GM19099 (cell line): ENCODE measurements around the gene GANC.

Source experiments
- POLR2A ChIP-seq: IDR thresholded peaks from 3 replicates; pipeline ENCODE4 v1.6.1; 2011; ENCODE audit warnings: low read depth; ENCODE audit not compliant: insufficient read length; ENCODE audit errors: extremely low read depth

Gene GANC

DNA sequence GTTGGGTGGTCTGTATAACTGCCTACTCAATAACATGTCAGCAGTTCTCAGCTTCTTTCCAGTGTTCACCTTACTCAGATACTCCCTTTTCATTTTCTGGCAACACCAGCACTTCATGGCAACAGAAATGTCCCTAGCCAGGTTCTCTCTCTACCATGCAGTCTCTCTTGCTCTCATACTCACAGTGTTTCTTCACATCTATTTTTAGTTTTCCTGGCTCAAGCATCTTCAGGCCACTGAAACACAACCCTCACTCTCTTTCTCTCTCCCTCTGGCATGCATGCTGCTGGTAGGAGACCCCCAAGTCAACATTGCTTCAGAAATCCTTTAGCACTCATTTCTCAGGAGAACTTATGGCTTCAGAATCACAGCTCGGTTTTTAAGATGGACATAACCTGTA, 86.2 kb downstream of the GANC start, which contains the start of gene CAPN3:
Gene CAPN3, plus strand, starts transcription at position 253 of the 400 bp plus-strand sequence. CDS start 305 bp downstream, outside the sequence.
- TF ChIP-seq POLR2A: no peak

DNA sequence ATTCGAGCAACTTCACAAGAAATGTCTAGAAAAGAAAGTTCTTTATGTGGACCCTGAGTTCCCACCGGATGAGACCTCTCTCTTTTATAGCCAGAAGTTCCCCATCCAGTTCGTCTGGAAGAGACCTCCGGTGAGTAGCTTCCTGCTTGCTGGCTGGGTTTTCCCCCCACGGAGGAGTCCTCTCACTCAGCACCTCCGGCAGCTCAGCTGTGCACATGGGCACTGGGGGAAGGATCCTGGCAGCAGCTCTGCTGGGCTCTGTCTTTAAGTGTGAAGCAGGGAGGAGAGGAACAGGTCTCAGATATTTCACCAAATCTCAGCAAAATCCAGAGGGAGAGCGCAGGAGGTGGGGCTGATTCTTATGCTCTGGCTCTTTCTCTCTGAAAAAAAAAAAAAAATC, 87.0 kb downstream of the GANC start:
- no peak for TF ChIP-seq POLR2A

DNA sequence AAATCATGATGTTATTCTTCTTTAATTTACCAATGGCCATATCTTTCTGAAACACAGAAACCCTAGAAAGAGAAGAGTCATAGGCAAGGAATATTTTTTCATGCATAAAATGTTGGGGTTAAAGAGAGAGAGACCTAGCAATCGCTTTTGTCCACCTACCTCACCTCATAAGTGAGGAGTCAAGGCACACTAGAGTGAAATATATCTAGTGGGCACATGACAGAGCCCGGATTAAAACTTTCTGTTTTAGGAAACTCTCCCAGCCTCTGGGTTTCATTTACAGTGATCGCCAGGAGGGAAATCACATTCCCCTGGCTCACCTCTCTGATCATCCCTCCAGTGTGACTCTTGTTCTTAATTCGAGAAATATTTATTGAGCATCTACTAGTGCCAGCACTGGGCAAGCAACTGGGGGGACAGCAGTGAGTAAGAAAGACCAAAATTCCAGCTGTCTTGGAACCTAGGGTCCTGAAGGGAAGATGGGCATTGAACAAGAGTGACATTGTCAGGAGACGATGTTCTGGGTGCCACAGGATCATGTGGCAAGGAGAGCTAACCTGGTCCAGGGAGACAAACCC, 87.6 kb downstream of the GANC start:
- no peak for TF ChIP-seq POLR2A

DNA sequence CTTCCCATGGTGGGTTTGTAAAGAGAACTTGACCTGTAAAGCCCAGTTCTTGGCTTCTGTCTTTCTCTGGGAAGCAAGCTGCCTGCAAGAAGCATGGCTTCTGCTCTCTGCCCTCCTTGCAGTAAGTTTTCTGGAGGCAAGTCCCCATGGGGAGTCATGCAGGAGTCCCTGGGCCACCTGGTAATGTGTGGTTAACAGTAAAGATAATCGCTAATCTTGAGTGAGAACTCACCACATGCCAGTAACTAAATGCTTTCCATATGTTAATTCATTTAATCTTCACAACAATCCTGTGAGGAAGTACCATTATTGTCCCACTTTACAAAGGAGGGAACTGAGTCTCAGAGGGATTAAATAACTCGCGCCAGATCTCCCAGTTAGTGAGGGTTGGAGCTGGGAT, 90.5 kb downstream of the GANC start:
- TF ChIP-seq POLR2A: no peak

DNA sequence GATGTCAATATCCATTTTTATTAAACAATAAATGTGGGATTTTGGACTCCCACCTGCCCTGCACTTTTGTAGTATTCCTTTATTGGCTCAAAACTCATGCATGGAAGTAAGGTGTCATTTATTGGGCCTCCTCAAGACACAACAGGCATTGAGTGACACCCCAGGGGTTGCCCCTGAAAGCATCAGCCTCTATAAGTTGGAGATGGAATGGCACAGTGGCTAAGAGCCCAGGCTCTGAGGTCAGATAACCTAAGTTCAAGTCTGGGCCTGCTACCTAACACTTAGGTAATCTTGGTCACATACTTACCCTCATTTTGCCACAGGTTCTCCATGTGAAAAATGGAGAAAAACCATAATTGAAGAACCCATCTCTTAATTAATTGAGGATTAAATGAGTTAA, 90.9 kb downstream of the GANC start:
- TF ChIP-seq POLR2A: no peak

DNA sequence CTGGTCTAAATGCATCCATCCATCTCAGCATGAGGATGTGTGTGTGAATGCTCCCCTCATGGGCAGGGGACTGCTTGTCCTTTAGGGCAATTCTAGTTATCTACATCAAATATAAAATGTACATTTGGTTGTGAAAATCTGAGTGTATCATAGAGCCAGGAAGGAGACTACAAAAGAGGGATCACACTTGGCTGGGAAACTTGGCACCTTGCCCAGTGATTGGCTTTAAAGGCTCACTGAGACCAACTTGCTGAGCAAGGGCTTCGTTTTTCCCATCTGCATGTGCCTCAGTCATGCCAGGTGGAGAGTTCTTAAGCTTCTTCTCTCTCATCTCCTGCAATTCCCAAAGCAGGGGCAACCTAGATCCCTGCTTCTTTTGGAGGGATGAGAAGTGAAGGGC, 91.5 kb downstream of the GANC start:
- TF ChIP-seq POLR2A: no peak

DNA sequence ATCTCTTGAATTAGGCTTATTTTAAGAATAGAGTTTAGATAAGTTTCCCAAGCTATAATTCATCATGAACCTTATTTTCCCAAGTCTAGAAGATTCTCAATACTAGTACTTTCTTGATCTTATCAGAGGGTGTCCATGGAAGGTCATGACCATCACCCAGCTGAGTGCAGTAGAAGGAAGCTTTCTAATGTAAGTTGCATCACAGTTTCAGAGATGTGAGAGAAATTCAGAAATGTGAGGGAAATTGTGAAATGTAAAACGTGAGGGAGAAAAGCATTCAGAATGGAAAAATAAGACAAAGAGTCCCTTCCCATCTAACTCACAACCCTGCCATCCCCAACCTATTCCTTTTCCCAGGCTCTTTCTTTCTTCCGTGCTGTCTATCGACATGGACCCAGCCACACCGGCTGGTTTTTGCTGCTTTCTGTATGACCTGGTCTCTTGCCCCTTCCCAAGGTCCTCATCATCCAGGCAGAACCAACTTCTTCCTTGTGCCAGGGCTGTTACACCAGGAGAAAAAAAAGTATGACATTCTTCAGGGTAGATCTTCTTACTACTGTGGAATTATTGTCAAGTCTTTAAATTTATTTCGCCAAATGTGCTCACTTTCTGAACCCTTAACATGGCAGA, 93.0 kb downstream of the GANC start:
- TF ChIP-seq POLR2A: no peak

DNA sequence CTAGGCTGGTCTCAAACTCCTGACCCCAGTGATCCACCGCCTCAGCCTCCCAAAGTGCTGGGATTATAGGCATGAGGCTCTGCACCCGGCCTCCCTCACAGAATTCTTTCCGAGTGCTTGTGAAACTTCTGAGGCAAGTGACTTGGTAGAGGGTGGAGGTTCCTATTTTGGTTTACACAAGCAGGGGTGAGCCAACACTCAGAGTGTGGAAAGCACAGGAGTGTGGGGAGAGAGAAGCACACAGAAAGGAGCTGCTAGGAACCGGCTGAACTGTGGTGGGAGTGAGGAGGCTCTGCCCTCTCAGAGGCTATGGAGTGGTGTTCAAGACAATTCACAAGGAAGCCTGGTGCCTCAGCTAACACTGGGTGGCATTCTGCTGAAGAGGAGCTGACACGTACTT, 94.0 kb downstream of the GANC start:
- no peak for TF ChIP-seq POLR2A

DNA sequence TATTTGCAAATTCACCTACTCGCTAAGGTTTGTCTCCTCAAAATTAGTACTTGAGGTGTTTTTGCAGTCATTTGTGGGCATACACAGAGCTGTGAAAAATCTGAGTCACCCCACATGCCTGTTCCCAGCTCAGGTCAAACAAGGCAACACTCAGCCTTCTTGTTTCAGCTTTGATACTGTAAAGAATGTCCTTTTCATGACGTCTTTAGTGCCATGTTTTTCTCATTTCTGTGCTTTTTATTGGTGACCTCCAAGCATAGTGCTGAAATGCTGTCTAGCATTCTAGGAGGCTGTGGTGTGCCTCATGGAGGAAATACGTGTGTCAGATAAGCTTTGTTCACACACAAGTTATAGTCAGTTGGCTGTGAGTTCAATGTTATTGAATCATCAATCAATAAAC, 95.1 kb downstream of the GANC start:
- no peak for TF ChIP-seq POLR2A

DNA sequence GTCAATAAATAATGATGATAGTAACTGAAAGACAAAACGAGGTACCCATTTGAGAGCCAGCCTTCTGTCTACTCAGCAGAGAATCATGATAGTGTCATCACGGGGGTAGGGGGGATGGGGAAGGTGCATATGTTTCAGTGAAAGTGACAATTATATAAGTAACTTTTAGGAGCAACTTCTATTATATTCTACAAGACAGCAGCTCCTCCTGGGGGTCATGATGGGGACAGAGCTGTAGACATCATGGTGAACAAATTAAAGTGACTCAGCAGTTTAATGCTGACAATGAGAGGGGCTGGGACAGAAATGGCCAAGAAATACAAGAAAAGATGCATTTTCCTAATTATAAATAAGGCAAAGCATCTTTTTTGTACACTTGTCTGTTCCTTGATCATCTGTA, 98.1 kb downstream of the GANC start:
- no peak for TF ChIP-seq POLR2A

DNA sequence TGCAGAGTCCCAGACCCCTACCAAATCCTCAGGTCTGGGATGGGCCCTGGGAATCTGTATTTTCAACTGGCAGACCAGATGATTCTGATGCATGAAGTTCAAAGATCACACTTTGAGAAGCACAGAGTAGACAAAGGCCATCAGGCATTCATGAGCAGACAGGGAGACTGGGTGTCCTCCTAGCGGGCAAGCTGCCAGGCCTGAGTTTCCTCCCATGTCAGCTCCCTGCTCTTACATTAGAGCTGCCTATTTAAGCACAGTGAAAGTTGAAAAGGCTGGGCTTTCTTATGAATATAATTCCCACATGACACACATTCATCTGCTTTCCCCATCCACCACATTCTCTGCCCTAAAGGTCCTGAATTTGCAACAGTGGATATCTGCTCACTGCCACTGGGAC, 100.3 kb downstream of the GANC start:
- TF ChIP-seq POLR2A: no peak

DNA sequence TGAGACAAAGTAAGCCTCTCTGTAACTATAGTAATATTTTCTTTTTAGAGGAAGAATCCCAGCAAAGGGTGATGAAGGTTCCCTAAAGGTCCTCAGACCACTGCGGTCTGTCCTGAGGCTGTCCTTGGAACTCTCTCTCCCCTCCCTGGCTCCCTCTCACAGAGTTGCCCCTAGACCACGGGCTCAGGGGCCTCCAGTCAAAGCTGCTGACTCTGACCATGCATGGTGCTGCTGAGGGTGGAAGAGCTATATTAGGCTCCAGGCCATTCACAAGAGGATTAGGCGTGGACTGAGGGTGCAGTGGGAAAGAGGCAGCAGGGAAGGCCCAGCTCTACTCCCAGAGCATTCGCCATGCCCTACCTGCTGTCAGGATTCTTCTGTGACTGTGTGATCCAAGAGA, 100.9 kb downstream of the GANC start:
- TF ChIP-seq POLR2A: no peak

DNA sequence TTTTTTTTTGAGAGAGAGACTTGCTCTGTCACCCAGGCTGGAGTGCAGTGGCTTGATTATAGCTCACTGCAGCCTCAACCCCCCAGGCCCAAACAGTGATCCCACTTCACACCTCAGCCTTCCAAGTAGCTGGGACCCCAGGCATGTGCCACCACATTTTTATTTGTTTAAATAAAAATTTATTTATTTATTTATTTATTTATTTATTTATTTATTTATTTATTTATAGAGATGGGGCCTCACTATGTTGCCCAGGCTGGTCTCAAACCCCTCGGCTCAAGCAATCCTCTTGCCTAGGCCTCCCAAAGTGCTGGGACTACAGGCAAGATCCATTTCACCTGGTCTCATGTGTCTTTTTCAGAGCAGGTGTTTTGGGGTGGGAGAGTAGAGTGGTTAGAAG, 101.8 kb downstream of the GANC start:
- TF ChIP-seq POLR2A: no peak

DNA sequence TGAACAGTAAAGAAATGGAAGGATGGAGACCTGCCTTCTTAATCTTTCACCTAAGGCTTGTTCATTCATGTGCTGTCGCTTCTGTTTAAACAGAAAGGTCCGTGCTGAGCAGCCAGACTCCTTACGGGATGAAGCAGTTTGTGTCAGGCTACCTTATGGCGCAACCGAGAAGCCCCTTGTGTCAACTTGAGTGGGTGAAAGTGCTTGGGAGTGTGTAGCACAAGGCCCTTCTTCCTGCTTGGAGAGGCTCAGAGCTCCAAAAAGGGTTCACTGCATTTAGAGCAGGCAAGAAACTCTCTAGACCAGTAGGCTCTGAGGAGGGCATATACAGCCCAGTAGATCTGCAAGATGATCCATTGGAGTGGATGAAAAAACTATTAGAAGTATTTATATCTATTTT, 102.3 kb downstream of the GANC start:
- TF ChIP-seq POLR2A: no peak

DNA sequence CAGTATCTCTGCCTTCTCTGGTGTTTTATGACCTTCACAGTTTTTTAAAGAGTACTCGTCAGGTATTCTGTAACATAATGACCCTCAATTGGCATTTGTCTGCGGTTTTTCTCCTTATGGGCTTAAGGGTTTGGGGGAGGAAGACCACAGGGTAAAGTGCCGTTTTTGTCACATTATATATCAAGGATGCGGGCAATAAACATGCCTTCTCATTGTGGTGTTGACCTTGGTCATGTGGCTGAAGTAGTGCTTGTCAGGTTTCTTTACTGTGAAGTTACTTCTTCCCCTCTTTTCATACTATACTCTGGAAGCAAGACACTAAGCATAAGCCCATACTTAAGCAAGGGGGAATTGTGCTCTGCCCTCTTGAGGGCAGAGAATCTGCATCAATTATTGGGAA, 102.9 kb downstream of the GANC start:
- no peak for TF ChIP-seq POLR2A

DNA sequence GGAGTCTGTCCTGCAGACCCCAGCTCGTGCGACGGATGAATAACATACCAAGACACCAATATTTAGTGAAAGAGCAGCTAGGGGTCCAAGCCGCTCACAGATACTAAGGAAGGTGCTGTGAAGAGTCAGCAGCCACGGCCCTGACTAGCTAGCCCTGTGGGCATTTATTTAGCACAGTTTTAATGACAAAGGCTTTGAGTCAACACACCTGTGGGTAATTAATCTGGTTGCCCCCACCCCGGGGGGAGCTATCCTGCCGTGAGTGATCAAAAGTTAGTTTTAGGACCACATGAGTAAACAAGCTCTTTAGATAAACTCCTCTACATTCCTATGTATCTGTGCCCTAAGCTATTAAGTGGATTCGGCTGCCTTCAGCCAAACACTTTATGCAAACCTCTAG, 105.0 kb downstream of the GANC start:
- TF ChIP-seq POLR2A: no peak

DNA sequence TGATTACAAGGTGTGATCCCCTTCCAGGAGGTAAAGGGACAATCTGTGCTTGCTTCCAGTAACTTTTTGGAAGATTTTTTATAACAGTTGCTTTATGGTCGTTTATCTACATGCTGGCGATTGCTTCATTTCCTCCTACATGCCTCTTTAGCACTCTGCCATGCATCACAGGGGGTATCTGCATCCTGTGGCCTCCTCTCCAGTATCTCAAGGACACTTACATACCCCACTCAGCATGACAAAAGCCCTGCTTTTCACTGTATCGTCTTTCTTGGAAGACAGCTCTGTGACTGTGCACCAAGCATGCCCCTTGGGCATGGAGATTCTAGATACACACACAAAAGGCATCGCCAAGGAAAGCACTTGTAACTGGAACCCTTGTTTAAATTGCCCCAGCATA, 111.6 kb downstream of the GANC start:
- no peak for TF ChIP-seq POLR2A
